Putamen (tissue), 1 donor: ENCODE data around the gene NRCAM.
"Not testable (repeated sequence)": the region's sequence is repeated elsewhere in the genome, so short reads cannot be mapped to it uniquely, and the experiment has no call there.

Experiments
- DNase-seq: peaks from one replicate; pipeline ENCODE4 v3.0.0-alpha.2; 2016; ENCODE audit warnings: low spot score

NRCAM gene

DNA sequence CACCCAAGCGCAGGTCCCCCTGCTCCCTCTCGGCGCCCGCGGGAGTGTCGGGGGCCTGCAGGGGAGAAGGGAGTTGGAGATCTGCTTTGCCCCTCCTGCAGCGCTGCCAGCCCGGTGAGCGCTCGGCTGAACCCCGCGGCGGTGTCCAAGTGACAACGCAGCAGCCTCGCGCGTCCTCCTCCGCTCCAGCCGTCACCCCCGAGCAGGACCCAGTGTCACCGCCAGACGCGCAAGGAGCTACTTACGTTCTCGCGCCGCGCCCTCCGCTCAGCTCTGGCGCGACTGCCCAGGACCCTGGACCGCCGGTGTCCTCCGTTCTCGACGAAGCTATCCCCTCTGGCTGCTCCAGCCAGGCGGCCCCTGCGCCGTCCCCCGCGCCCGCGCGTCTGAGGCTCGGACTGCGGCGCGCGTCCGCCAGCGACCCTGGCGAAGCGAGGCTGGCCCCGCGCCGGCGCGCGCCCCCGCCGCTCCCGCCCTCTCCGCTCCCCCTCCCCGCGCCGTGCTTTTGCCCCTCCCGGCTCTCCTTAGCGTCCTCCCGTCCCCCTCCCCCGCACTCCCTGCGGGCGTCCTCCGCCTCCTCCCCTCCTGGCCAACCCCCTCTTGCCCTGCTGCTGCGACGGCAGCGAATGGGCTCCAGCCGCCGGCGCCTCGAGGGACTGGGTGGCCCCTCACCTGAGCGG lies at the start of gene NRCAM:
Gene NRCAM (minus strand): TSS at position 439 of the 680 bp plus-strand sequence. CDS start 216,372 bp downstream, outside the sequence.
- peak; percentile 60 for DNase-seq

DNA sequence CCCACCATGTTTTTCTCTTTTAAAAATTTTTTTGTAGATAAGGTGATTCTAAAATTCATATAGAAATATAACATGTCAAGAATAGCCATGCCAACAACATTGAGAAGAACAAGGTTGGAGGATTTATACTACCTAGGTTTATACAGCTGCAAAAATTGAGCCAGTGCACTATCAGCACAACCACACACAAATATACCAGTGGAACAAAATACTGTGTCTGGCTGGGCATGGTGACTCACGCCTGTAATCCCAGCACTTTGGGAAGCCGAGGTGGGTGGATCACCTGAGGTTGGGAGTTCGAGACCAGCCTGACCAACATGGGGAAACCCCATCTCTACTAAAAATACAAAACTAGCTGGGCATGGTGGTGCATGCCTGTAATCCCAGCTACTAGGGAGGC lies 48.3 kb upstream of the NRCAM start:
- not testable (repeated sequence) for DNase-seq

DNA sequence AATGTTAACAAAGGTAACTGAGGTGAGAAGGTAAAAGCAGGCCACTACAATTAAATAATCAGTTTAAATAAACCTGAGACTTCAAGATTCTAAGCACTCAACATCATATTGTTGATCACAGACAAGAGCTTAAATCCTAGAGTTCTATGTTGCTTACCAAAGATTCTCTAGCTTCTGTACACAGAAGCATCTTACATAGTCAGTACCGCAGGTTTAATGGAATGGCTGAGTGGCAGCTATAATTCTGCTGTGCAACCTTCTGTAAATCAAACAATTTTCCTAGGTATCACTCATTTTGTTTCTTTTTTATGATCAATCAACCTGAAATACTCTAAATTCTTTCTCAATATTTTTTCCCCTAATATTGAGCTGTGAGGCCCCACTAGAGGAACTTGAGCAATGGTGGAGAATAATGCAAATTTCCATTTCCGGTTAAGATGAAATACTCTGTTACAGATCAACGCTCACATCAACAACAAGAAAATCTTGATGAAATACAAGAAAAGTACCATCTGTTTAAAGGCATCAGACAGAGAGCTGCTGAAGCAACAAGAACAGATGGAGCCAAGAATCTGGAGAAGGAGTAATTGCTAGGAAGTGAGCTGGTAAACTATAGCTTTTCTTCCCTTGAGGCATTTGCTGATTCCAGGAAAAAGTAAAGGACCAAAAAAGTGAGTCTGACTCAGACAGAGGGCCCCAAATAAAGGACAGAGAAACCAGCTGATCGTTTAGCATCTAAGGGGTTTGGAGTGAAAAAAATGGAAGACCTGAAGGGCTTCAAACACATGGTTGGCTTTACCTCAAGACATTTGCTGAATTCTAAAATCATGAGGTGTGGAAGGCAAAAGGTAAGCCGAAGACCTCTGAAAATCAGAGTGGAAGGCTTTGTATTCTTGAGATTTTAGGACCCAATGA lies 47.1 kb upstream of the NRCAM start:
- DNase-seq = no peak

DNA sequence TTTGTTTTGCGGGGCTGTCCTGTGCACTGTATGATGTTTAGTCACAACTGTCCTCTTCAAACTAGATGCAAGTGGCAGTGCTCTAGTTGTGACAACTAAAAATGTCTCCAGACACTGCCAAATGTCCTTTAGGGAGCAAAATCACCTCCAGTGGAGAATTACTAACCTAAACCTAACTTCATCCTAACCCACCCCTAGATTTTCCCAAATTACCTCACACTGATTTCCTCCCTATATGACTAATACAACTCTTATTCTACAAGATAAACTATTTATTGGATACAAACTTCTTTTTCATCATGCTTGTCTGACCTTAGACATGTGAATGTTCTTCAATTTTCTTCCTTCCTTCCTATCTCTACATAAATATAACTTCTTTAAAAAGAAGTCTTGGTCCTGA lies 43.3 kb upstream of the NRCAM start:
- no peak for DNase-seq

DNA sequence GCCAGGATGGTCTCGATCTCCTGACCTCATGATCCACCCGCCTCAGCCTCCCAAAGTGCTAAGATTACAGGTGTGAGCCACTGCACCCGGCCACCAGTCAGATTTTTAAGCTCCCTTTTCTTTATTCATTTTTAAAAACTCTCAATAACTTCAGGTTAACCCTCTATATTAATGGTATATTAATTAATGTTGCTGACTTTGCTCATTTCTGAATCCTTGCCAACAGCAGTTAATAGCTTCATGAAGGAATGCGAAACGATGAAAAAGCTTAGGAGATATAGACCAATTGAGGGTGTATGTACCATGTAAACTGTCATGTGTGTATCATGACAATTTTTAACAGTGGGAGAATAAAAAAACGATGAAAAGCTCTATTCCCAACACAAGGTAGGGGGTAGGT lies 42.2 kb upstream of the NRCAM start:
- DNase-seq = no peak

DNA sequence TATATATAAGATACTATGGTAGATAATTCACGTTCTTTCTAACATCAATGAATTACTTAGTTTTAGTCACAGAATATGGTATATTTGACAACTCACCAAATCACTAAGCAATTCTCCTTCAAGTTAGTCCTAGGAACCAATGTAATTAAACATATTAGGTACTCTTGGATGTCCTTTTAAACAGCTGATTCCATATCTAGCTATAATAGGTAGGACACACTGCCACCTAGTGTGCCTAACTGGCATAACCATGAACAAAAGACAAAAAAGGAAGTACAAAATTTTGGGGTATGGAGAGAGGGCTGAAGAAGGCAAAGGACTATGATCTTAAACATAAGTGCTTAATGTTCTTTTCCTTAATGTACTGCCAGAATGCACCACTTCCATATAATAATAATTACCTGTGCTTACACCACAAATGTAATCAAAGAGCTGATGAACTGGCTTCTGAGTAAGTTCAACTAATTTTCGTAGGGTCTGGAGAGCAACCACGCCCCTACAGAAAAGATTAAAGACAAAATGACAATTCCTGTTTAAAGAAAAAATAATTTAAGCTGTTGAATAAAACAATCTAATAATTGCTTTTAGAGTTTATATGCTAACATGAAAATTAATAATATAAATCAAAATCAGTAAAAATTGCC lies 41.0 kb upstream of the NRCAM start:
- peak; percentile 40 for DNase-seq

DNA sequence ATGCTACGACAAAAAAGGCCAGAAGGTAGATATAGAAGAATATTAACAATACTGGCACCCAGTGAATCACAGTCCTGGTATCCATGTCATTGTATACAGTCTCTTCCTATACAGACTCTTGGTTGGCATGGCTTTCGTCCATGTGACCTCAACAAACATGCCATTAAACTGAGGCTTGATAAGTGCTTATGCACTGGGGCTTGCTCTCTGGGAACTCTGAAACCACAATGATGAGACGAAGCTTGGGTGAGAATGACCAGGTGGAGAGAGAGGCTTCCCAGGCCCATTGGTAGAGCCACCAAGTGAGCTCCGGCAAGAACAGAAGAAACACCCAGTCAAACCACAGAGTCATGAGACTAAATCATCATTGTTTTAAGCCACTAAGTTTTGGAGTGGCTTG lies 36.5 kb upstream of the NRCAM start:
- DNase-seq = no peak

DNA sequence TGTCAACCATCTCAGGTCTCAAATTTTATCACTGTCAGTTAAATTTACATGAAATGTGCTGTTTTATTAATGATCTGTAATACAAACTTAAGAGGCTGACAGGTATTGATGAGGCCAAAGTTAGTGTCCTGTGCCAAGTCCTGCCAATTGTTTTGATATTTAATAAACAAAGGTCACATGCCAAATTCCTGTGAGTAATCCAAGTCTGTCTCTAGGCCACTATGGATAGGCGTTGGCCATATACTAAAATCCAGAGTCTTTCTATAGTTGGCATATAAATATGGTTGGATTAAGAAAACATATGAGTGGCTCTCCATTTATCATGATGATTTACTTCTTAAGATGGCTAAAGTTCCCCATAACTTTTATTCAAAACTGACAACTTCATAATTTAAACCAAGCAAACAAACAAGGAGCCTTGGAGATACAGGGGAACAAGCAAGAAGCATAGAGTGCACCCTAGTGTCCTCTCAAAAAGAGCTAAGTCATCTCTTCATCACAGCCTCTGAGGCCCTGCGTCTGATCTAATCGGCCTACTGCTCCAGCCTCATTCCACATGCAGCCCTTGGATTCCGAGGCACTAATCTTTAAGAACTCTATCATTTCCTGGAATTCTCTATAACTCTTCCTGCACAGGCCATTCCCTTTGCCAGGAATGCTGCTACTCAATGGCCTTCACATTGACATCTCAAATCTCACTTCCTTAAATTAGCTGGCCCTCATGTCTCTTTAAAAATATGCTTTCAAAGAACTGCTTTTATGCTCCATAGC lies 32.7 kb upstream of the NRCAM start:
- DNase-seq = no peak

DNA sequence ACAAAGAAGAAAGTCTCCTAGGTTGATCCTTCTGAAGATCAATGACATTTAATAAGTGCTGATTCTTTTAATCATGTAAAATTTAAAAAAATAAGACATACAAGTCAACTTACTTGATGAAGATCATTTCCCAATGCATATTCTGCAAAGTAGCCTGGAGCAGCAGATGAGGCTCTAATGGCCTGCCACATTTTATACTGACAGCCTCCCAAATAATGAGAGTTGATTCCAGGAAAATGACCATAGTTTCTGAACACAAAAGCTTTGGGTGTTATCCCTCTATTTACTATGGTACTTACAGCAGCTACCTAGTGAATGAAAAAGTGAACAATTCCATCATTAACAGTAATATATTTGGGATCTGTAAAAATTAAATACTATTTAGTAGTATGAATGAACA lies 31.4 kb upstream of the NRCAM start:
- no peak for DNase-seq

DNA sequence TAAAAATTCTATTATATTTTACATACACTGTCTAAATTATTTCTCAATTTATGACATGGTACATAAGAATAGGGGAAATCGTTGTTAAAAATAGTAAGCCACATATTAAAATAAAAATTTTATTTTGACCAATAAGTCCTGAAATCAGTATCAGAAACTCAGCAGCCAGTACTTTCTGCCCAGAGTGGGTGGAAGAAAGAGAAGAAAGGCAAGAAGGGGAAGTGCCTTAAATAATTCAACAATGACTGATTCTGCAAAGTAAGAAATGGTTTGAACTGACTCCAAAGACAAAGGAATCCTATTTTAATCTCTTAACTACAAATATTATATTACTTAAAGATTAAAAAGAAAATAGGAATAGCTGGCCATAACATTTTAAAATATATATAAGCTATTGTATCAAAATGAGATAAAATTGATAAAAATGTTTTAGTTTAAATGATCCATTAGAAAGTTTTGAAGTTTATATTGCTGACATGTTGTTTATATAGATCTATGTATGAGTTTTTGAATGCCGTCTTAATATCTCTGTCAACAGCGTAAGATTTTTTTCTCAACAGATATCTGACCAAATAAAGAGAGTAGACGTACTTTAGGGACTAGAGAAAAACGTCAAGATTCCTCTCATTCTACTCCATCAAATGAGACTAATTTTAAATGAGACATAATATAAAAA lies 30.2 kb upstream of the NRCAM start:
- DNase-seq = no peak

DNA sequence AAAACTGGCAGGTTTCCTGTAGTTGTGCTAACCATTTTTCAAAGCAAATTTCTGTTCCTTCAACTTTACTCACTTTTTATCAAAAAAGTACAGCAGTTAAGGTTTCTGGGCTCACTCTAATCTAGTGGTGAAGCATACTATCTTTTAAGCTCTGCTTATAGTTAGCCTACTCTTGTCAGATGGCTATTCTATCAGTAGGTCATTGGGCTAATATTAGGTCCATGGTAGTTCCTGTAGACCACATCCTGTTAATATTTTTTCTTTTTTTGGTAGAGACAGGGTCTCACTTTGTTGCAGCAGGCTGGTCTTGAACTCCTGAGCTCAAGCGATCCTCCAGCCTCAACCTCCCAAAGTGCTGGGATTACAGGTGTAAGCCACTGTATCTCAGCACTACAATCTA lies 27.9 kb upstream of the NRCAM start:
- no peak for DNase-seq

DNA sequence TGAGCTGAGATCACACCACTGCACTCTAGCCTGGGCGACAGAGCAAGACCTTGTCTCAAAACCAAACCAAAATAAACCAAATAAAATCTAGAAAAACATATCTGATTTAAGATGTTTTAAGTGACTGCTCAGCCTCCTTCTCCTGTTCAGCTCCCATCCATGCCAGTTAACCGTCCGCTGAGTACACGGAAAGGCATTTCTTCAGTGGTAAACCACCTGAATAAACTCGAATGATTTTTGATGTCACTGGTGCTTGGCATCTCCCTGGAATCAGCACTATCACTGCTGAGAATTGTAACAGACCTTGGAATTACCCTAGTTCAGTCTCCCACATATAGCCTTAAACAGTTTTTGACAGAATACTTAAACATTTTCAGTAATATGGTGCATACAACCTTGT lies 24.1 kb upstream of the NRCAM start:
- no peak for DNase-seq

DNA sequence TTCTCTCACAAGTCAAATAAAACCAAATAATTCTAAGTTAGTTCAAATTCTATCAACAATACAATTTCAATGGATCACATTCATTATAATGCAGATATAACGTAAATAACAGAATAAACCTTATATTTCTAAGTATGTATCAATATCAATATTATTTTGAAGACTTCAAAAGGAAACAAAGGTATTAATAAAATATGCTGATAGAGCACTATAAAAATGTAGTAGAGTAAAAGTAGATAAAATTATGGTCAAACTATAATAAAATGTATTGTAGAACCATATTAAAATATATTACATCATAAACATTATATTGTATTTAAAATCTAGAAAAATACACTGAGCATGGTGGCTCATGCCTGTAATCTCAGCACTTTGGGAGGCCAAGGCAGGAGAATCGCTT lies 23.5 kb upstream of the NRCAM start:
- no peak for DNase-seq

DNA sequence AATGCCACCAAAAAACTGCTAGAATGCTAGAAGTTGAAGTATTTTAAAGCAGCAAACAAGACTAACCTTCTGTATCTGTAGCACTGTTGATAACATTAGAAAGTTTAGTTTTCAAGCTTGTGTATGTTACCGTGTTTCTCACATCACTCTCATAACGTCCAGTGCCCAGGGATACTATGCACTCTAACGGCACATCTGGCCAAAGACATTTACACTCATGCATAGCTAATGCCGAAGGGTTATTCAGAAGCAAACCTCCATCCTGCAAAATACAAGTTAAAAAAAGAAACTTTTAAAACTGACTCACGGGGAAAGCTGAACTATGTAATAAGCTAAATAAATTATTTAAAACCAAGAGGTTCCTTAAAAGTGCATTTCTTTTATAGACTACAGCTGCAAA lies 22.9 kb upstream of the NRCAM start:
- no peak for DNase-seq

DNA sequence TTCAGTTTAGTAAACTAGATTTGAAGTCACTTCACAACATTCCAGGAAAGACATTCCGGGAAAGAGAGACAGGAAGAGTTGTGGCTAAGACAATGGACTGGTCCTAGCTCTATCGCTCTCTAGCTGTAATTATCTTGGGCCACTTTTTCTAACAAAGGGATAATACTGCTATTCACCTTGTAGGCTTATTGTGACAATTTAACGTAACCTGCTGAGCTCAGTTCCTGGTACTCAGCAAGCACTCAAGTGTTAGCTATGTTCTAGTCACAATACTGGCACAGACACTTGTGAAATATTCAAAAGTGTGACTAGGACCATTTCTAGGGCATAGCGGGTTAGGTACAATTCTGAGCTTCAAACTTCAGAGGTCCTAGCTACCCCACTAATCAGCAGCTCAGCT lies 12.0 kb upstream of the NRCAM start:
- DNase-seq = no peak

DNA sequence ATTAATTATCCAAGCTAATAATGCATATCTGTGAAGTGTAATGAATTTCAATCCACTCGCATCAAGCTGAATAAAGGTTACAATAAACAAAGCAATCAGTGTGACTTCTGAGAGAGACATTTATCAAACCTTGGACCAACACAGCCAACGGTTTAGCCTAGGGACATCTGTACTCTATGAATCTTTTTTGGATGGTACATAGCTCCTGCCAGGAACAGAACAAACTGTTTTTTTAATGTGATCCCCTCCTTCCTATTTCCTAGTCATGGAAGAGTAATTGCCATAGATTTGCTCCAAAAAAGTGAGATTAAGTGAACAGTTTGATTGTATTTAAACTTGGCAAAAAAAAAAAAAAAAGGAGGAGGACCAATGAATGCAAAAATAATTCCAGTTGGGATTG lies 11.2 kb upstream of the NRCAM start:
- DNase-seq = no peak

DNA sequence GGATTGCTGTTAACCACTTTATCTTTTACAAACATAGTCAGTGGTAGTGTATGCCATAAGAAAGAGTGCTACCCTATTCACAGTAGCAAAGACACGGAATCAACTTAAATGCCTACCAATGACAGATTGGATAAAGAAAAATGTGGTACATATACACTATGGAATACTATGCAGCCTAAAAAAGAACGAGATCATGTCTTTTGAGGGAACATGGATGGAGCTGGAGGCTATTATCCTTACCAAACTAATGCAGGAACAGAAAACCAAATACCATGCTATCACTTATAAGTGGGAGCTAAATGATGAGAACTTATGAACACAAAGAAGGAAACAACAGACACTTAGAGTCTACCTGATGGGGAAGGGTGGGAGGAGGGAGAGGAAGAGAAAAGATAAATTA lies 10.1 kb upstream of the NRCAM start:
- DNase-seq = not testable (repeated sequence)

DNA sequence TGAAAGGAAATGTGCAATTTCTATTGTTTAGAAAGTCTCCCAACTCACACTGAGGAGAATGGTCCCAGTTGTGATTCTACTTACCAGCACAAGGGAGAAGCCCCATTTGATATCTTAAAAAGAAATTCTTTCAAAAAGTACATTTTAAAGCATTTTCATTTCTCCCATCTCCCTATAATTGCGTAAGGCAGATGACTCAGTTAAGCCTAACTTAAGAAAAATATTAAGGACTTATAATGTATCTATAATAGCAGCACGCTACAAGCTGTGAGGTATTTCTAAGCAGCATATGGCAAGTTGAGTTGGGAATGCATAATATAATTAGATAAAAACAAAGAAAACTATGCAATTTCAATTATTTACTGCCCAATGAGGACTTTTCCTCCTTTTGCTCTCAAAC lies 8.5 kb upstream of the NRCAM start:
- no peak for DNase-seq

DNA sequence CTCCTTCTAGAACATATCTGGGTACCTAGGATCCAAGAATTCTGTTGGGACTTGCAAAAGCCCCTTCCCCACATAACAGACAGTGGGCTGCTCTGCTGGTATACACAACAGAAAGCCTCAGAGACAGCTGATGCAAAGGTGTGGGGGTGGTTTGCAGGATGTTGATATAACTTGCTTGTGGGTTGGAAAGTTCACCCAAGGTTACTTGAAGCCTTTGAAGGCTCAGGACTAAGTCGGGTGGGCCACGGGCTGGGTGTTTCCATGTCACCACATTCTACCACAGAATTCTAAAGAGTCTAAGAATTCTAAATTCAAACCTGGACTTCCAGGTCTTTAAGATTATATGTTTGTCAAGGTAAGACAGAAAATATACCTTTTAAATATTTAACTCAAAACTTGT lies 7.4 kb upstream of the NRCAM start:
- no peak for DNase-seq

DNA sequence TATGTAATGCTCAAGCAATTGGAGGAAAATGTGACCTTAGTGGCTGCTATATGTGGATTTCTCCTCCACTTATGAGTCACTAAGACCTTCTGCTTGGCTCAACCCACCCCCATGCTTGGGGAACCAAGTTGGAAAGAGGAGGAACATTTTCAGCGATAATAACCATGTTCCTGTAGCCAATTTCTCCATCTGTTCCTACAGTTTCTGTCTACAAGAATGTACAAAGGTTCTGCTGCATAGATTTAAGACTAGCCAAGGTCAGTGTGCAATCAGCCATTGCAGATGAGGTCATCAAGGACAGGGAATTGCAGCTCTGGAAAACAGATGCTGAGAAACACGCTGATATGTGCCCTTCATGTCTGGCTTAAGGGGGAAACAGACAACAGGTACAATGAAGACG lies 5.6 kb upstream of the NRCAM start:
- DNase-seq = no peak

DNA sequence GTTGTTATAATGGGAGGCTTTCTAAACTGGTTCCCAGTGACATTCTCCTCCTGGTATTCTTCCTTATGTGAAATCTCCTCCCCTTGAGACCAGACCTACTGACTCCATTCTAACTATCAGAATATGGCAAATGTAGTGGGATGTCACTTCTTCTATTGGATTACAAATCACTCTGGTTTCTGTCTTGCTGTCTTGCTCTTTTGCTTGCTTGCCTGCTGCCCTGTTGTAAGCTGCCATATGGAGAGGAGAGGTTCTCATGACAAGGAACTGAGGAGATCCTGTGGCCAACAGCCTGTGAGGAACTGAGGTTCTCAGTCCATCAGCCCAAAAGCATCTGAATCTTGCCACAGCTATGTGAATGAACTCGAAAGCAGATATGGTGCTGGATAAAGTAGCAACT lies 4.7 kb upstream of the NRCAM start:
- no peak for DNase-seq
